Breast epithelium (tissue), 4 donors: ENCODE results near the gene PDCD1. TPM values are rescaled to one million over a fixed set of nuclear protein-coding genes. Genes with fewer than 3 reads are reported as not detected.
A peak's percentile ranks its signal among the peaks of the same experiment; 100 is the strongest.
"Not testable (repeated sequence)": the region's sequence is repeated elsewhere in the genome, so short reads cannot be mapped to it uniquely, and the experiment has no call there.

Experiments used
- DNase-seq, 2 donors: peaks; one replicate each; pipeline ENCODE4 v3.0.0-alpha.2; 2019; ENCODE audit warnings: low spot score in 2 of 2
- H3K27ac ChIP-seq, 2 donors: fragments of 200-600 bp; sonication (generic) in 1 of 2; one replicate each; pipeline ENCODE4 v1.5.1; 2016 to 2019; ENCODE audit warnings: mild to moderate bottlenecking in 1 of 2
- H3K27me3 ChIP-seq, 2 donors: fragments of 200-600 bp; sonication (generic) in 1 of 2; one replicate each; pipeline versions ENCODE4 v1.5.1 to v1.6.0; 2017 to 2019; ENCODE audit warnings: control low read depth in 1 of 2, mild to moderate bottlenecking in 1 of 2
- H3K36me3 ChIP-seq: fragments of 200-600 bp; one replicate; pipeline ENCODE4 v1.5.1; 2019
- H3K4me1 ChIP-seq, 2 donors: fragments of 200-600 bp; sonication (generic); one replicate each; pipeline ENCODE4 v1.5.1; 2016 to 2019; ENCODE audit warnings: control low read depth in 1 of 2
- H3K4me3 ChIP-seq, 3 donors: fragments of 200-600 bp; sonication (generic); 1 replicate in 2 of 3; 2 replicates in 1 of 3; pipeline ENCODE4 v1.5.1; 2016 to 2019; ENCODE audit warnings: mild to moderate bottlenecking in 3 of 3, moderate library complexity in 2 of 3
- H3K9me3 ChIP-seq, 2 donors: fragments of 200-600 bp; sonication (generic) in 1 of 2; one replicate each; pipeline ENCODE4 v1.5.1; 2016 to 2019; ENCODE audit warnings: control low read depth in 1 of 2
- POLR2A ChIP-seq: fragments of 450-650 bp; IDR thresholded peaks from one replicate; pipeline ENCODE4 v1.6.1; 2016; ENCODE audit warnings: antibody characterized with exemption, mild to moderate bottlenecking, moderate library complexity
- POLR2AphosphoS5 ChIP-seq, 3 donors: sonication (generic); formaldehyde crosslinking; IDR thresholded peaks; one replicate each; pipeline ENCODE4 v1.6.1; 2017; ENCODE audit warnings: antibody characterized with exemption in 3 of 3
- intact Hi-C: fragments of 100-400 bp; cut with DNase I; formaldehyde crosslinking; loops from one replicate; pipeline ENCODE4 v1.15.1; 2023; ENCODE audit warnings: low total_unique reads
- total RNA-seq, 3 donors: library from RNA; depleted of rRNA; stranded (reverse); fragments of >200 nt; gene quantifications; one replicate each; pipeline ENCODE4 v1.1.0, GENCODE V29; 2016
- TF ChIP-seq, protein P1 (sequence below), 3 donors: fragments of 450-650 bp; IDR thresholded peaks; one replicate each; pipeline ENCODE4 v1.5.1; 2016 to 2017; ENCODE audit warnings: antibody characterized with exemption in 3 of 3, mild to moderate bottlenecking in 3 of 3, moderate library complexity in 3 of 3

PDCD1 gene
- total RNA-seq, 3 donors from 2014 or later, result 0.16 to 0.88 (median 0.33) TPM

- H3K9me3 ChIP-seq, result no peaks in the 10 kb centered on the region
- H3K27ac ChIP-seq, result no peak overlapping the region
- DNase-seq, result peak in 1 of 2 donors; percentile 27
- no peaks in the 10 kb centered on the region for H3K36me3 ChIP-seq
- TF ChIP-seq, protein P1, sequence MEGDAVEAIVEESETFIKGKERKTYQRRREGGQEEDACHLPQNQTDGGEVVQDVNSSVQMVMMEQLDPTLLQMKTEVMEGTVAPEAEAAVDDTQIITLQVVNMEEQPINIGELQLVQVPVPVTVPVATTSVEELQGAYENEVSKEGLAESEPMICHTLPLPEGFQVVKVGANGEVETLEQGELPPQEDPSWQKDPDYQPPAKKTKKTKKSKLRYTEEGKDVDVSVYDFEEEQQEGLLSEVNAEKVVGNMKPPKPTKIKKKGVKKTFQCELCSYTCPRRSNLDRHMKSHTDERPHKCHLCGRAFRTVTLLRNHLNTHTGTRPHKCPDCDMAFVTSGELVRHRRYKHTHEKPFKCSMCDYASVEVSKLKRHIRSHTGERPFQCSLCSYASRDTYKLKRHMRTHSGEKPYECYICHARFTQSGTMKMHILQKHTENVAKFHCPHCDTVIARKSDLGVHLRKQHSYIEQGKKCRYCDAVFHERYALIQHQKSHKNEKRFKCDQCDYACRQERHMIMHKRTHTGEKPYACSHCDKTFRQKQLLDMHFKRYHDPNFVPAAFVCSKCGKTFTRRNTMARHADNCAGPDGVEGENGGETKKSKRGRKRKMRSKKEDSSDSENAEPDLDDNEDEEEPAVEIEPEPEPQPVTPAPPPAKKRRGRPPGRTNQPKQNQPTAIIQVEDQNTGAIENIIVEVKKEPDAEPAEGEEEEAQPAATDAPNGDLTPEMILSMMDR (IDR thresholded peaks at IDR 0.05), result no peak
- TF ChIP-seq POLR2AphosphoS5 (IDR thresholded peaks at IDR 0.05) (no peak), POLR2A (no peak)
- no peaks in the 10 kb centered on the region for H3K4me1 ChIP-seq
- H3K27me3 ChIP-seq, result peaks cover 0 to 44% of the 10 kb centered on the region in 2 donors
- no peak overlapping the region for H3K4me3 ChIP-seq
- intact Hi-C loops, result loop anchor here (5.0 kb wide), 1 partner anchor 691 kb away; no protein-coding TSS in a partner anchor
These were observed 40.3 kb downstream of the PDCD1 start for GRCh38 chr2:241818229-241818942.

DNA sequence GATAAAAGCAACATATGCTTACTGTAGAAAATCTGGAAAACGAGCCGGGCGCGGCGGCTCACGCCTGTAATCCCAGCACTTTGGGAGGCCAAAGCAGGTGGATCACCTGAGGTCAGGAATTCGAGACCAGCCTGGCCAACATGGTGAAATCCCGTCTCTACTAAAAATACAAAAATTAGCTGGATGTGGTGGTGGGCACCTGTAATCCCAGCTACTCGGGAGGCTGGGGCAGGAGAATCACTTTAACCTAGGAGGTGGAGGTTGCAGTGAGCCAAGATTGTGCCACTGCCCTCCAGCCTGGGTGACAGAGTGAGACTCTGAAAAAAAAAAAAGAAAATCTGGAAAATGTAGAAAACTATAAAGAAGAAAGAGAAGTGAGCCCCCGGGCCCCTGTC, 40.9 kb downstream of the PDCD1 start:
- intact Hi-C loops, result loop anchor here (5.0 kb wide), 1 partner anchor 691 kb away; no protein-coding TSS in a partner anchor
- H3K4me3 ChIP-seq, H3K27ac ChIP-seq, H3K36me3 ChIP-seq, DNase-seq, H3K4me1 ChIP-seq, H3K9me3 ChIP-seq: not testable (repeated sequence)
- peaks cover 0 to 44% of the 10 kb centered on the region in 2 donors for H3K27me3 ChIP-seq

- Histone ChIP-seq H3K36me3 (no peaks in the 10 kb centered on the region), H3K27me3 (peaks cover 0 to 44% of the 10 kb centered on the region in 2 donors), H3K27ac (no peak overlapping the region), H3K9me3 (no peaks in the 10 kb centered on the region), H3K4me3 (no peak overlapping the region), H3K4me1 (no peaks in the 10 kb centered on the region)
- TF ChIP-seq POLR2A, result no peak
- TF ChIP-seq POLR2AphosphoS5 (IDR thresholded peaks at IDR 0.05), result no peak
- TF ChIP-seq, protein P1 (IDR thresholded peaks at IDR 0.05), result no peak
- DNase-seq, result no peak
- intact Hi-C loops, result loop anchor here (5.0 kb wide), 1 partner anchor 690 kb away; no protein-coding TSS in a partner anchor
These were observed 41.4 kb downstream of the PDCD1 start for GRCh38 chr2:241817126-241817820.

GRCh38 chr2:241816431-241817121, 42.1 kb downstream of the PDCD1 start:
- intact Hi-C loops, result loop anchor here (5.0 kb wide), 1 partner anchor 689 kb away; no protein-coding TSS in a partner anchor
- Histone ChIP-seq H3K4me3 (no peak overlapping the region), H3K27me3 (peaks cover 0 to 44% of the 10 kb centered on the region in 2 donors), H3K36me3 (no peaks in the 10 kb centered on the region), H3K4me1 (no peaks in the 10 kb centered on the region), H3K9me3 (no peaks in the 10 kb centered on the region), H3K27ac (no peak overlapping the region)
- no peak for TF ChIP-seq POLR2AphosphoS5 (IDR thresholded peaks at IDR 0.05)
- TF ChIP-seq, protein P1 (IDR thresholded peaks at IDR 0.05), result no peak
- no peak for TF ChIP-seq POLR2A
- peak; percentile 7 to 45 for DNase-seq

DNA sequence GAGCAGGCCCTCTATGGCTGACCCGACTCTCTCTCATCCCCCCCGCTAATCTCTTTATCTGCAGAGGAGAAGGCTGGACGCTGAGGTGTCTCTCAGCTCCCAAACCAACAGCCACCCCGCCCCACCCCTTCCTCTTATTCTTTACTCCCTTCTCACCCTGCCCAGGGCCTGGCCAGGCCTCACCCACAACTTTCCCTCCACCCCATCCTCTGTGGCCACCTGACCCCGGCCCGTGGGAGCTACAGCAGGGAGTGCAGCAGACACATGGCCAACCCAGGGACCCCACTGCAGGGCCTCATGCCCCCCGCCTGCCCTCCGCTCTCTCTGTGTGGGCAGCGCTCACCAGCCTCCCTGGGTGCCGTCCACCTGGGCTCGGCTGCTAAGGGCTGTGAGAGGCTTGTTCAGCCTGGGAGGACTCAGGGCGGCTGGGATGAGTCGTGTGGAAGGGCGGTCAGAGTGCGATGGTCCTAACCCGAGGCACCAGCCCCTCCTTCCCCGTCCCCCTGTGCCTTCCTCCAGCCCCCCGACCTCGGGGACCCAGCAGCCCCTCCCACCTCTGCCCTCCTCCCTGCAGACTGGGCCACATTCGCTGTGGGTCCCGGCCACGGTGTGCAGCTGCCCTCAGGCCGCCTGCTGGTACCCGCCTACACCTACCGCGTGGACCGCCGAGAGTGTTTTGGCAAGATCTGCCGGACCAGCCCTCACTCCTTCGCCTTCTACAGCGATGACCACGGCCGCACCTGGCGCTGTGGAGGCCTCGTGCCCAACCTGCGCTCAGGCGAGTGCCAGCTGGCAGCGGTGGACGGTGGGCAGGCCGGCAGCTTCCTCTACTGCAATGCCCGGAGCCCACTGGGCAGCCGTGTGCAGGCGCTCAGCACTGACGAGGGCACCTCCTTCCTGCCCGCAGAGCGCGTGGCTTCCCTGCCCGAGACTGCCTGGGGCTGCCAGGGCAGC, 42.9 kb downstream of the PDCD1 start:
- Histone ChIP-seq H3K36me3 (no peaks in the 10 kb centered on the region), H3K9me3 (no peaks in the 10 kb centered on the region), H3K27me3 (peaks cover 0 to 38% of the 10 kb centered on the region in 2 donors), H3K27ac (no peak overlapping the region), H3K4me1 (no peaks in the 10 kb centered on the region), H3K4me3 (no peak overlapping the region)
- no peak for TF ChIP-seq POLR2AphosphoS5 (IDR thresholded peaks at IDR 0.05)
- TF ChIP-seq, protein P1 (IDR thresholded peaks at IDR 0.05), result no peak
- no peak for TF ChIP-seq POLR2A
- intact Hi-C loops, result loop anchor here (5.0 kb wide), 1 partner anchor 688 kb away; no protein-coding TSS in a partner anchor
- peak; percentile 7 to 49 for DNase-seq
